KOPT-K1 (cell line): ENCODE results near the gene CYTH3.
"Not testable (repeated sequence)": the region's sequence is repeated elsewhere in the genome, so short reads cannot be mapped to it uniquely, and the experiment has no call there.

Experiments
- H3K27ac ChIP-seq: fragments of 200-600 bp; sonication (generic); 2 replicates; pipeline ENCODE4 v1.5.1; 2016; ENCODE audit warnings: antibody characterized with exemption, mild to moderate bottlenecking, low read depth, low read length; ENCODE audit not compliant: poor library complexity, severe bottlenecking
- H3K36me3 ChIP-seq: fragments of 200-600 bp; sonication (generic); 2 replicates; pipeline ENCODE4 v1.5.1; 2017; ENCODE audit warnings: antibody characterized with exemption, mild to moderate bottlenecking, low read length, moderate library complexity; ENCODE audit not compliant: insufficient read depth
- H3K9me3 ChIP-seq: fragments of 200-600 bp; sonication (generic); 2 replicates; pipeline ENCODE4 v1.5.1; 2017; ENCODE audit warnings: antibody characterized with exemption, low read length, mild to moderate bottlenecking; ENCODE audit not compliant: insufficient read depth, poor library complexity, severe bottlenecking

The CYTH3 gene

DNA sequence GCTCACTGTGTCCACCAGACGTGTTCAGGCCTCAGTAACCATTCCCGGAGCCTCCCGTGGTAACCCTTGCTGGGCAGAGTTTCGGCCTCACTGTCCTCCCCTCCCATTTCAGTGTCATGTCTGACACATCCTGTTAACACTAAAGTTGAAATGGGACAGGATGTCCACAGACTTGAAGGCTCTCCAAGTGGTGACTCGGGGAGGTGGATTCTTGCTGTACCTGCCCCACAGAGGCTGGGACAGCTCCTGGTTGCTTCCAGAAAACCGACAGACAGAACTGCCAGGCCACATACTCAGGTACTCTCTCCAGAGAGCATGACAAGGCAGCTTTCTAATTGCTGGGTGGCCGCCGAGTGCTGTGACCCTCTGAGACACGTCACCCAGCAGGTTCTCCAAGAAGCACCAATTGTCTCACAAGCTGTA is 17.9 kb upstream of the CYTH3 start:
- Histone ChIP-seq H3K27ac (no peak overlapping the region), H3K9me3 (no peaks in the 10 kb centered on the region), H3K36me3 (no peaks in the 10 kb centered on the region)

DNA sequence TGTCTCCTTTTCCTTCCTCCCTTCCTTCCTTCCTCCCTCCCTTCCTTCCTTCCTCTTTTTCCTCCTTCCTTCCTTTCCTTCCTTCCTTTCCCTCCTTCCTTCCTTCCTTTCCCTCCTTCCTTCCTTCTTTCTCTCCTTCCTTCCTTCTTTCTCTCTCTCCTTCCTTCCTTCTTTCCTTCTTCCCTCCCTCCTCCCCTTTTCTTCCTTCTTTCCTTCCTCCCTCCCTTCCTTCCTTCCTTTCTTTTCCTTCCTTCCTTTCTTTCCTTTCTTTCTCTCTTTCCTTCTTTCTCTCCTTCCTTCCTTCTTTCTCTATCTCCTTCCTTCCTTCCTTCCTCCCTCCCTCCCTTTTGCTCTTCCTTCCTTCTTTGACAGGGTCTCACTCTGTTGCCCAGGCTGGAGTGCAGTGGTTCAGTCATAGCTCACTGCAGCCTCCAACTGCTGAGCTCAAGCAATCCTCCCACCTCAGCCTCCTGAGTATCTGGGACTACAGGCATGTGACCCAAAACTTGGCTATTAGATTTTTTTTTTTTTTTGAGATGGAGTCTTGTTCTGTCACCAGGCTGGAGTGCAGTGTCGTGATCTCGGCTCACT is 15.9 kb upstream of the CYTH3 start:
- H3K27ac ChIP-seq: no peak overlapping the region
- no peaks in the 10 kb centered on the region for H3K9me3 ChIP-seq
- no peaks in the 10 kb centered on the region for H3K36me3 ChIP-seq

DNA sequence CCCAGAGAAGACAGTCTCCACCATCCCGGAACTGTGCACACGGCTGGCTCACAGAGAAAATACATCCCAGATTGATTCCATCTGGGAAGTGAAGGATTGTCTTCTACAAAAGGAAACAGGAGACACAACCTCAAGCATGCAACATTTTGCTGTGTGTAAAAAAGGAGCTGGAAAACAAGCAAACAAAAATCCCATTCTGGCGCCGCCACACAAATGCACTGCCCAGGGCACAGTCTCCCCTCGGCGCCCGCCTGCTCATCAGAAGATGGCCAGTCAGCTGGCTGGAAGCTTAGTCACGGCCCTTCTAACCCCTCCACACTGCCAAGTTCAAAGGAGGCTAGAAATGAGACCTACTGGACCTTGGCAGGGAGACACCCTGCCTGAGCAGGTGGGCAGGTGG is 14.1 kb upstream of the CYTH3 start:
- H3K27ac ChIP-seq: no peak overlapping the region
- H3K9me3 ChIP-seq: no peaks in the 10 kb centered on the region
- no peaks in the 10 kb centered on the region for H3K36me3 ChIP-seq

DNA sequence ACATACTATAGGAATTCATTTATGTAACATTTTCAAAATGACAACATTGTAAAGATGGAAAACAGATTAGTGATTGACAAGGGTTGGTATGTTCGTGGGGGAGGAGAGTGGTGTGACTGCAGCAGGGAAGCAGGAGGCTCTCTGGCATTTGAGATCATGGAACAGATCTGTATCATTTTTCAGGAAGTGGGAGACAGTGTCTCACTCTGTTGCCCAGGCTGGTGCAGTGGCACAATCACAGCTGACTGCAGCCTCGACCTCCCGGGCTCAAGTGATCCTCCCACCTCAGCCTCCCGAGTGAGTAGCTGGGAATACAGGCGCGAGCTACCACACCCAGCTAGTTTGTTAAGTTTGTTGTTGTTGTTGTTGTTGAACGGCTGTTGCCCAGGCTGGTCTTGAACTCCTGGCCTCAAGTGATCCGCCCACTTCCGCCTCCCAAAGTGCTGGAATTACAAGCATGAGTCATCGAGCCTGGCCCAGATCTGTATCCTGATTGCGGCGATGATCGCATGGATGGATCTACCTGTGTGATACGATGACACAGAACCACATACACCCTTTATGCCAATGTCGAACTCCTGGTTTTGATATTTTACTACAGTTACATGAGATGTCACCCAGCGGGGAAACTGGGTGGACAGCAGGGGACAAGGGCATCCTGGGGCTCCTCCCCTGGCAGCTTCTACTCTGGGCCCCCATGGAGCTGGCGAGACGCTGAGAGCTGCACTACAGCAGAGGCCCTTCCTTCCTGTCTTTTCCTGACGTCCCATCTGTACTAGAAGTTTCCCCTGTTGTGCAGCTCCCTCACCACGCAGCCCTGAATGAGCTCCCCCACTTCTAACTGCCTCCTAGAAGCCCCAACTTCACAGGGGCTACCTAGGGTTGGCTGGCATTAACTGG is 12.3 kb upstream of the CYTH3 start:
- Histone ChIP-seq H3K36me3 (no peaks in the 10 kb centered on the region), H3K9me3 (no peaks in the 10 kb centered on the region), H3K27ac (no peak overlapping the region)

DNA sequence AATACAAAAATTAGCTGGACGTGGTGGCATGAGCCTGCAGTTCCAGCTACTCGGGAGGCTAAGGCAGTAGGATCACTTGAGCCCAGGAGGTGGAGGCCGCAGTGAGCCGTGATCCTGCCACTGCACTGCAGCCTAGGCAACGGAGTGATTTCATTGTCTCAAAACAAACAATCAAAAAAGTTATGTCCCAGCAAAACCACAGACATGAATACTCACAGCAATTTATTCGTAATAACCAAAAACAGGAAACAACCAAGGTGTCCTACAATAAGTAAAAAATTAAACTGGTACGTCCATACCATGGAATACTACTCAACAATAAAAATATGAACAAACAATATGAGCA is 11.6 kb upstream of the CYTH3 start:
- no peak overlapping the region for H3K27ac ChIP-seq
- no peaks in the 10 kb centered on the region for H3K36me3 ChIP-seq
- H3K9me3 ChIP-seq: no peaks in the 10 kb centered on the region

DNA sequence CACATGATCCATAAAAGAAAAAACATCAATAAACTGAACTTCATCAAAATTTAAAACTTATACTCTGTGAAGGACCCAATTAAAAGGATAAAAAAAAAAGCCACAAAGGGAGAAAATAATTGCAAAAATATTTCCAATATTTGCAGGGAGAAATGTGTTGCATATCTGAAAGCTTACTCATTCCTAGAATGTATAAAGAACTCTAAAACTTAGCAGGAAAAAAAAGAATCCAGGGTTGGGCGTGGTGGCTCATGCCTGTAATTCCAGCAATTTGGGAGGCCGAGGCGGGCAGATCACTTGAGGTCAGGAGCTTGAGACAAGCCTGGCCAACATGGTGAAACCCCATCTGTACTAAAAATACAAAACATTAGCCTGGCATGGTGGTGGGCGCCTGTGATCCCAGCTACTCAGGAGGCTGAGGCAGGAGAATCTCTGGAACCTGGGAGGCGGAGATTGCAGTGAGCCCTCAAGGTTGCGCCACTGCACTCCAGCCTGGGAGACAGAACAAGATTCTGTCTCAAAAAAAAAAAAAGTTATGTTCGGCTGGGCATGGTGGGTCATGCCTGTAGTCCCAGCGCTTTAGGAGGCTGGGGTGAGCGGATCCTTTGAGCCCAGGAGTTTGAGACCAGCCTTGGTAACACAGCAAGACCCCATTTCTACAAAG is 11.1 kb upstream of the CYTH3 start:
- not testable (repeated sequence) for H3K9me3 ChIP-seq, H3K36me3 ChIP-seq, H3K27ac ChIP-seq

DNA sequence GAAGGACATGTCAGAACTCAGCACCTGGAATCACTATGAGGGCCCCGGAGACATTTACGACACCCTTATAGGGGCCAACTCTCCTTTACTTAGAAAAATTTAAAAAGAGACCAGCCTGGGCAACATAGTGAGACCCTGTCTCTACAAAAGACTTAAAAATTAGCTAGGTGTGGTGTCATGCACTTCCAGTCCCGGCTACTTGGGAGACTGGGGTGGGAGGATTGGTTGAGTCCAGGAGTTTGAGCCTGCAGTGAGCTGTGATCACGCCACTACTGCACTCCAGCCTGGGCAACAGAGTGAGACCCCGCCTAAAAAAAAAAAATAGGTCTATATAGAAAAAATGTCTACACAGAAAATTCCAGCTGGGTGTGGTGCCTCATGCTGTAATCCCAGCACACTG is 7.5 kb upstream of the CYTH3 start:
- H3K9me3 ChIP-seq: no peaks in the 10 kb centered on the region
- H3K36me3 ChIP-seq: no peaks in the 10 kb centered on the region
- no peak overlapping the region for H3K27ac ChIP-seq

DNA sequence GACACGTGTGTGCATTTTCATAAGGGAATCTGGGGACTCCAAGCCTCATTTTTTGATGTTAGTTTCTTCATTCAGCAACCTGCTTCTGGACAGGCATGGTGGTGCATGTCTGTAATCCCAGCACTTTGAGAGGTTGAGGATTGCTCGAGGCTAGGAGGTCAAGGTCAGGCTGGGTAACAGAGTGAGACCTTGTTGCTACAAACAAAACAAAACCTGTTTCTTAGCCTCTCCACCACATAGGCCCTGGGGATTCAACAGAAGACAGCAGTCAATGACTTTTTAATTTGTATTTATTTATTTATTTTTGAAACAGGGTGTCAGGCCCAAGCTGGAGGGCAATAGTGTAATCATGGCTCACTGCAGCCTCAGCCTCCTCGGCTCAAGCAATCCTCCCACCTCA is 6.9 kb upstream of the CYTH3 start:
- Histone ChIP-seq H3K9me3 (no peaks in the 10 kb centered on the region), H3K27ac (no peak overlapping the region), H3K36me3 (no peaks in the 10 kb centered on the region)

DNA sequence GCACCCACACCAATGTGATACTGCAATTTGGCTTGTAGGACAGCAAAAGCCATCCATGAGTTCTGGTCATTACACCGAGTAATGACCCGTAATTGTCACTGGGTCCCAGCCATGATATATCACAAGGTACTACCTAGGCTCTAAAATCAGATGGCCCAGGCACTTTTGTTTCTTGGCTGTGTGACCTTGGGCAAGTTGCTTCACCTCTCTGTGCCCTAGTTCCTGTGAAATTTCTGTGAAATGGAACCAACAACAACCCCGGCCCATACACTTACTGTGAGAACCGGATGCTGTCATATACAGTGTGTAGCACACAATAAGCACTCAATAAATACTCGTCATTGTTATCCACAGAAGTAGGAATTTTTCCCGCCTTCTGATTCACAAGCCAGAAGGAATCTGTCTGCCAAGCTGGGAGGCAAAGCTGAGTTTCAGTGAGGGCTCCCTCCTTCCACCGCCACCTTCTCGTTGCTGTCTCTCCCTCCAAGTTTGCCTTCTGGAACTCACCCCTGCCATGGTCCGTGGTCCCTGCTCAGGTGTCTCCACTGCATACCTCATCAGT is 6.4 kb upstream of the CYTH3 start:
- H3K27ac ChIP-seq: no peak overlapping the region
- H3K9me3 ChIP-seq: no peaks in the 10 kb centered on the region
- no peaks in the 10 kb centered on the region for H3K36me3 ChIP-seq

DNA sequence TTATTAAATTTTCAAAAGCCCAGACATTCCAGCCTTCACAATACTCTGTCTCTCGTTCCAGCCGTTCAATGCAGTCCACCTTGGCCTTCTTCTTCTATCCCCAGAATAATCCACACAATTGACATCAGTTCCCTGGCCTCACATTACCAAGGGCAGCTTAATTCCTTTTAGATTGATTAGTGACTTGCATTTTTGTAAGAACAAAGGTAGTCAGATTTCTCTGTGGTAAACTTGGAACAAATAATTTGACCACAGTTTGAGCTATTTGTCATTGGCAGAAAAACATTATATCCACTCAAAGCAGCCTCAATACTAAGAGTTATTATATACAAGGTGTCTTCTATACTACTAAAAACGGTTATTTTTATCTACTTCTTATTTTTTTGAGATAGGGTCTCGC is 5.1 kb upstream of the CYTH3 start:
- Histone ChIP-seq H3K36me3 (no peaks in the 10 kb centered on the region), H3K9me3 (no peaks in the 10 kb centered on the region), H3K27ac (no peak overlapping the region)

DNA sequence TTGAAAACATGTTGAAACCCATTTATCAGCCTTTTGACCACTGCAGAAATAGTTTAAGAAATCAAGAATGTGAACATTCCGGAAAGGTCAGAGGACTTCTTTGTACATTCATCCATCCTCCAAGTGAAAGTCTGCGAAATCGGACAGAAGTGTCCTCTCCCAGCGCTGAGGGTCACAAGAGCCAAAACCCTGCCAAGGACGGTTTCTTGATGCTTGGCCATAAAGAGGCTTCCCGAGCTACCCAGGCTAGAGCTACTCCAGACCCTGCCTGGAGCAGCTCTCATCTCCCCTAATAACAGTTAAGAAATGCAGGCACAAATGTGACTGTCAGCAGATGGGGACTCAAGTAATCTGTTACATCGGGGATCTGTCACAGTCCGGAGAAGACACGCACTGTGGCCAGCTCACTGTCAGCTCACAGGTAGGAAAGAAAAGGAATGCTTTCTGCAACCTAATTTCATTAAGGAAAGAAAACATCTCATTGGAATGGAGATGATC is 4.5 kb upstream of the CYTH3 start:
- H3K9me3 ChIP-seq: no peaks in the 10 kb centered on the region
- no peak overlapping the region for H3K27ac ChIP-seq
- no peaks in the 10 kb centered on the region for H3K36me3 ChIP-seq

DNA sequence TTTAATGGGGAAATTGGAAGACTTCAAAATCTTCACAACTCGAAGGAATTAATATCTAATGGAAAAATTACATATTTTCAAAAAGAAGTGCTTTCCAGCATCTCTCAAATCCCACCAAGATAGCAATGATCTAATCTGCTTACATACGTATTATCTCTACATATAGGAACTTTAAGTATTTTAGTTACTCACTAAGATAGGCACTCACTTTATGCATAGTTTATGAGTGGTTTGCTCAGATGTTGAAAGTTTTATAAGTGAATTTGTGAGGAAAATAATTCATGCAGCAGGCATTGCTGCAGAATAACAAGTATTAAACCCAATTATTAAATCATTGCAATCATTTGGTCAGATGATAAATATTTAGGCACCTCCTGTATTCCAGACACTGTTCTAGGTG is 2.3 kb upstream of the CYTH3 start:
- Histone ChIP-seq H3K27ac (no peak overlapping the region), H3K36me3 (no peaks in the 10 kb centered on the region), H3K9me3 (no peaks in the 10 kb centered on the region)

DNA sequence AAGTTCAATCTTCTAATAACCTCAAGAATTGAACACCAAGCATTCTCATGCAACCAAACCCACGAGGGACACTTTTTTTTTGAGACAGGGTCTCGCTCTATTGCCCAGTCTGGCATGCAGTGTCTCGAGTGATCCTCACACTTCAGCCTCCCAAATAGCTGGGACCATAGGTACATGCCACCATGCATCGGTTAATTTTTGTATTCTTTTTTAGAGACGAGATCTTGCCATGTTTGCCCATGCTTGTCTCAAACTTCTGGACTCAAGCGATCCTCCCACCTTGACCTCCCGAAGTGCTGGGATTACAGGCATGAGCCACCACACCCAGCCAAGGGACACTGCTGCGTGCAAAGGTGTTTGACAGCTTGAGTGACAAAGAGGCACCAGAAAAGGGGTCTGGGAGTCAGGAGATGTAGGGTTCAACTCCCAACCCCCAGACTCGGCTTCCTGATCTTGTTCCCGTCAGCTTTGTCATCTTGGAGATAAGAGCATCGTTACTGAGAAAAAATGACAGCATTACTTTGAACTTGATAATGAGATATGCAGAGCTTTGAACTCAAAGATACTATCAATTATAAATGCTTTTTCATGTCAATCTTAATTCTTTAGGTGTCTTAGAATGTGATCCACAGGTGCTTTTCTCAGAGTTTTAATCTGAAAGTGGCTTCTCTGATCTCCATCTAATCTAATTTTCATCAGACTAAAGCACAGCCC is 1.6 kb upstream of the CYTH3 start:
- H3K36me3 ChIP-seq: no peaks in the 10 kb centered on the region
- no peak overlapping the region for H3K27ac ChIP-seq
- H3K9me3 ChIP-seq: no peaks in the 10 kb centered on the region

DNA sequence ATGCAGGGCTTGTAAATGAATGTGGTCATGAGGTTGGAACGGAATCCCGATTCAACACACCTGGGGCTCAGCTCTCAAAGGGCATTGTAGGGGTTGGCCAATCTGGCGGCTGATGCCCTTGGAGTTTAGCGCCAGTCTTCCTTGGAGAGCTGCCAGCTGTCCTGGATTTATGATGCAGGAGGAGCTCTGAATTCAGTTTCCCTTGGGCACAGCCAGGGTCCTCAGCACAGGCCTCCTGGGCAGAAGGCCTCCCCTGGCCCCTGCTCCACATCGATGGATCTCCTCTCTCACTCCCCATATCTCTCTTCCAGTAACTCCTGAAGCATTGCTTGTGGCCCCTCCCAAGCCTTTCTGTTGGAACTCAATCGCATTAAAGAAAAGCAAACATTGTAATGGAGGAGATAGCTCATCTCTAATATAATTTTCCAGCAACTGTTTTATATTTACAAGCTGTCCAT is 985 bp upstream of the CYTH3 start:
- no peaks in the 10 kb centered on the region for H3K9me3 ChIP-seq
- H3K27ac ChIP-seq: no peak overlapping the region
- H3K36me3 ChIP-seq: no peaks in the 10 kb centered on the region
